DMS79 treated with DMSO at 0.1 percent for 48 hours (cell line): ENCODE data around the gene MACROH2A2.
"Not testable (repeated sequence)": the region's sequence is repeated elsewhere in the genome, so short reads cannot be mapped to it uniquely, and the experiment has no call there.

ENCODE experiments used
- DNase-seq: peaks from one replicate; lab custom pipeline; 2025; lab: John Stamatoyannopoulos, UW

The MACROH2A2 gene

DNA sequence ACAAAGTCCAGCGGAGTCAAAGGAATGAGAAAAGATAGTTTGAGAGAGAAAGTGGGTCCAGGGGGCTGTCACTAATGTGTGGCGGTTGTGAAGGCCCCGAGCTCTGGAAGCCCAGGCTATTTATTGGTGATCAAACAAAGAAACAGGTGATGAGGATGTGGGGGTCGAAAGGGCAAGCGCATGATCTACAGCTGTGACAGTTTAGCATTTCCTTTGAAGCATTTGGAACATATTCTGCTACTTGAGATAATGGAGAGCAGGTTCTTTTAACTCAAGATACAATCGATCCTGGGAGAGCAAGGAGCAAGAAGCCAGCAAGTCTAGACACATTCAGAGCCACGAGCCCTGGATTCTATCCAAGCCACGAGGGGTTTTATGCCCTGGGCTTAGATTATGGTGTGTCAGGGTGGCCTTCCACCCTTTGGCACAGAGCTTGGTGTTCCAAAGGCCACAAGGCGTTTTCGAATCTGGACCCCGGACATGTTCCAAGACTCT, 48.5 kb downstream of the MACROH2A2 start:
- not testable (repeated sequence) for DNase-seq

DNA sequence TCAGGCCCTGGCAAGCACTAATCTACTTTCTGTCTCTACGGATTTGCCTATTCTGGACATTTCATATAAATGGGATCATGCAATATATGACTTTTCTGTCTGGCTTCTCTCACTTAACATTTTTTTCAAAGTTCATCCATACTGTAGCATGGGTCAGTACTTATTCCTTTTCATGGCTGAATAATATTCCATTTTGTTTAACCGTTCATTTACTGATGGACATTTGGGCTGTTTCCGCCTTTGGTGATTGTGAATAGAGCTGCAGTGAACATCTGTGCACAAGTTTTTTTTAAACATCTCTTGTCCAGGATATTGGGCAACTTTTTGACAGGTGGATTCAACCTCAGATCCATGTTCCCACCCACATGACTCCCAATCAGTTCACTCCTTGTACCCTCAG, 49.0 kb downstream of the MACROH2A2 start:
- DNase-seq = no peak

DNA sequence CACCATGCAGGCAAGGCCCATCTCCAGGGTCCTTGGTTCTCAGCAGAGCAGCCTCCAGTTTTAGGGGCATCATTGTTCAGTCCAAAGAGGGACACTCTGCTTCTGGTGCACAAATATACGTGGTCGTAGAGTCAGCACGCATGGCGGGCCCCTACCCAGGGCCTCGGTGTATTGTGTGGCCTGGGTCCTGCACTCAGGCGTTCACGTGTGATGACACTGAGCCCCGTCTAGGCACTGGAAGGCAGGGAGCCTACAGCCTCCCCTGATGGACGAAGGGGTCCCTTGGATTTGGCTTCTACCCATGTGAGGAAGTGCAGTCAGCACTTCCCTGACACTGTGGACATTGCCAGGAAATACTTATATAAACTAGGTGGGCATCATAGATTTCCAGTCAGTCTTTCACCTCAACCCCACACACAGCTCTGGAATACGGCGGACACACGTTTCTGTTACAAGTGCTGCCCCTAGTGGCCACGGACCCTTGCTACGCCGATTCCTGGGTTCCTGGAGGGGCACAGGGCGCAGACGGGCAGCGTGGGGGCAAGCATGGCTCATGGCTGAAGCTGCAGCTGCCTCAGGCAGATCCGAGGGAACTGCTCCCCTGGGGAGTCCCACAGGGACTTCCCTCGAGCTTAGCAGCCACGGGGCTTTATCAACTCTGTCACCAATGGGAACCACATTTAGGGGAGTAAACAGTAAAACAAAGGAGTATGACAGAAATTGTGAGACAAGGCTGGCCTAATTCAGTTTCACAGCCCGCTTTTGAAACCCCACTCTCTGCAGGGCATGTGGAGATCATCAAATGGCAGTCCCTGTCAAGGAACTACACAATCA, 54.5 kb downstream of the MACROH2A2 start:
- no peak for DNase-seq

DNA sequence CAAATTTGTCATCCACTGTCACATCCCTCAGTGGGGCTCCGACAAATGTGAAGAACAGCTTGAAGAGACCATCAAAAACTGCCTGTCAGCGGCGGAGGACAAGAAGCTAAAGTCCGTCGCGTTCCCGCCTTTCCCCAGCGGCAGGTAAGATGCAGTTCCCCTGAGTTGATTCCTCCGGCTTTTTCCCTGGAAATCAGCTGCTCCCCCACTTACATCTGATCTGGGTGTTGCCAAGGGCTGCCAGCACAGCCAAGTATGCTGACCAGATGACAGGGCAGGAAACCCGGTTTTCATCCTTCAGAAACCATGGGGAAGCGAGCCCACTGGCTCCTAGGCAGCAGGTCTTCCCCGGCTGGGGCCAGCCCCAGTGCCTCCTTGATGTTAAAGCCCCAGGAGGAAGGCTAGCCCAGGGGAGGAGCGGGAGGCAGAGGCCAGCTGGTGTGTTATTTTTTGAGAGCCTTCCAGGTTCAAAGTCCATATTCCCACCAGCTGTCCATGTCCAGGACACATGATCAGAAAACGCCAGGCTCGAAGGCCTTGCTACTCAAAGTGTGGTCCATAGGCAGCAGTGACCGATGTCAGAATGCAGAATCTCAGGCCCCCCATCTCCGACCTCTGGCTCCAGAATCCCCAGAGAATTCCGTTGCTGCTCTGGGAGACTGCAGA, 56.6 kb downstream of the MACROH2A2 start:
- DNase-seq = no peak

DNA sequence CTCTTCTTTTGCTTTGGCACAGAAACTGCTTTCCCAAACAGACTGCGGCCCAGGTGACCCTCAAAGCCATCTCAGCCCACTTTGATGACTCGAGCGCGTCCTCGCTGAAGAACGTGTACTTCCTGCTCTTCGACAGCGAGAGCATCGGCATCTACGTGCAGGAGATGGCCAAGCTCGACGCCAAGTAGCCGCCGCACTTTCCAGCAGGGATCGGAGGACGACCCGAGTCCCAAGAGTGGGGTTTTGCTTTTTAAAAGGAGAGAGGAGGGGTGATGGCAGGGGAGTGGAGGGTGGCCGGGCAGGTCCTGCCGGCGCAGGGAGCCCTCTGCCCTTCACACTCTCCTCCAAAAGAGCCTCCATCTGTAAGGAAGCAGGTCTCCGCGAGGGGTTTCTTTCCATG, 58.9 kb downstream of the MACROH2A2 start:
- DNase-seq = no peak

DNA sequence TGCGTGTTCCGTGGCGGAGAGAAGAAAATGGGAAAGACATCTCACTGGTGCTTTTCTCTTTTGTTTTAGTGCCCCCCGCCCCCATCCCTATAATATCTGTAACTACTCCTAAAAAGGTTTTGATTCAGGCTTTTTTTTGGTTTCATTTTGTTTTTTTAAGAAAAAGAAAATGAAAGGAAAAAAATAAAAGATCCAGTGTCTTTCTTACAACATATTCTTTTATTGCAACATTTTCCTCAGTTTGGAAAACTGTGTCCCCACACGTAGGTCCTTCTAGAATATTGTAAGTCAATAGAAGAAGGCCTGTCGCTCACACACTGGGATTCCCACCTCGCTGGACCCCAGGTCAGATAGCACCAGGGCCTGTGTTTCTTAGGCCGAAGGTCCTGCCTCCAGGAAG, 59.4 kb downstream of the MACROH2A2 start:
- DNase-seq = no peak

DNA sequence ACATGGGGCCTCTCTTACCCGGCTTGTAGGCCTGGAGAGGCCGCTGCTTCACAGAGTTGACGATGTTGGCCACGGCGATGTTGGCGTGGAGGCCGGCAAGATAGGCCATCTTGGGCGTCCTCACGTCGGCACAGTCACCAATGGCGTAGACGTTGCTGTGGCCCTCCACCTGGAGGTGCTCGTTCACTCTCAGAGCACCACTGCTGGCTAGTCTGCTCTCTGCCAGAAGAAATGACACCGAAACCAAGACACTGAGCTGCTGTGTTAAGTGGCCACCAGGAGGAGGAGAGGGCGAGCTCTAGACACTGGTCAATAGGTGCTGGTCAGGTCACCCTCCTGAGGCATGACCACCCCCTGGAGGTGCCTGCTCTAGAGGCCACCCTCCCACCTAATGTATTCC, 62.3 kb downstream of the MACROH2A2 start:
- no peak for DNase-seq

DNA sequence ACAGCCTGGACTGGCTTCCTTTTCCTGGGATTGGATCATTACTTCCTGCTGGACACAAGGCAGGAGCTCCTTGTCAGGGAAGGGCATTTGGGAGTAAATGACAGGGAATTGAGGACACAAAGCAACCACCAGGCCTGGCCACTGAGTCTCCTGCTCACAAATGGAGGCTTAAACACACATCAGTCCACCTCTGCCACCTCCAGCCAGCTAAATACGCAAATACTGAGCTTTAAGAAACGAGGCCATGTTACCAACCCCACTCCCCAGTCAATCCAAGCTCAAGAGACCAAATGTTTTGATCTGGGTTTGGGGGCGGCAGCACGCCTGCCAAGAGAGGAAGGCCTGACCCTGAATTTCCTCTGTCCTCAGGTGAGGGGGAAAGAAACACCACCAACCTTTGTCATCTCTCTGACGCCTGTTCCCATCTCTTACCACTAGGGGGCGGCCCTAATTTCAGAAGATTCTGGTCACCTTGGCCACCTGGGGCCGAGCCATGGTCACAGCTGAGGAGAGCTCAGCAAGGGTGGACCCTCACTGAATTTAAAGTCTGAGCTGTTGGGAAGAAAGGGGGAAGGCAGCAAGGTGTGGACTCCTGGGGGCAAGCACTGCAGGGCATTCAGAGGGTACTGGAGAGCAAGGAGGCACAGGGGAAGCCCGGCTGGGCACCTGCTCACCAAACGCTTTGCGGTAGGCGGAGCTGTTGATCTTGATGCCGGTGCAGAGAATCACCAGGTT, 63.5 kb downstream of the MACROH2A2 start:
- no peak for DNase-seq

DNA sequence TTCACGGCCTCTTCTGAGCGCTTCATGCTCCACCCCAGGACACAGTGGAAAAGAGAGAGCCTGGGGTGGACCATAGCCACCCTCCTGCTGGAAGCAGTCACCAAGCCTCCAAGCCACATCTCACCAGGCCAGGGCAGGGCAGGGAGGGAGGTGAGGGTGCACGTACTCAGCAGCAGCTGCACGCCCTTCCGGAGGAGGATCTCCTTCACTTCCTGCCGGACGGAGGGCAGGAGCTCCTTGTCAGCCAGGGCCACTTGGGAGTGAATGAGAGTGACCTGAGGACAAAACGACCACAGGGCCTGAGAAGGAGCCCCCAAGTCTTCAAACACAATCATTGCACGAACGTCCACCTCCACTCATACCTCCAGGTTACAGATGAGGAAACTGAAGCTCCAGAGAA, 65.0 kb downstream of the MACROH2A2 start:
- DNase-seq = no peak

DNA sequence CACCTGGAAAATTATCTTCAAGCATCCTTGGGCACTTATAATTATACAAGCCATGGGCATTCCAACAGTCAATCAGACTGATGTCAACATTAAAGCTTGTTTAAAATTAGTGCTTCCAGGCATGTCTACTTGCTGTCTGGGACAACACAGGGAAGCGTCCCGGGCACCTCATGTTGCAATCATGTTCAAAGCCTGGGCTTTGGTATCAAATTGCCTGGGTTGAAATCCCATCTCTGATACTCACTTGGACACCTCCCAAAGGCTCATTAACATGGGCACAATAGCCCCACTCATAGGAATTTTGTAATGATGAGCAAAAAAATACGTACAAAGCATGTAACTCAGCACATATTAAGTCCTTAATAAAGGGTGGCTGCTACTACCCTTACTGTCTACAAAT, 65.5 kb downstream of the MACROH2A2 start:
- no peak for DNase-seq

DNA sequence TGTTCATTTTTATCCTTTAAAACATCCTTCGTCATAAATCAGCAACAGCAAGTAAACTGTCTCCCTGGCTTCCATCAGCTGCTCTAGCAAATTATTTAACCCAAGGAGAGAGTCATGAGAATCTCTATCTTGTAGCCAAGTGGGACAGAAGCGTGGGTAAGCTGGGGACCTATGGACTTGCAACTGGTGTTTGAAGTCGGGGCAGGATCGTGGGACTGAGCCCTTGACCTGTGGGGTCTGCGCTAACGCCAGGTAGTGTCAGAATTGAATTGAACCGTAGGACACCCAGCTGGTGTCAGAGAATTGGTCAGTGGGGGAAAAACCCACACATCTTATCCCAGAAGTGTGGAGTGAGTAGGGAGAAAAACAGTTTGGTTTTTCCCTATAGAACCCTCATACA, 66.6 kb downstream of the MACROH2A2 start:
- DNase-seq = no peak

DNA sequence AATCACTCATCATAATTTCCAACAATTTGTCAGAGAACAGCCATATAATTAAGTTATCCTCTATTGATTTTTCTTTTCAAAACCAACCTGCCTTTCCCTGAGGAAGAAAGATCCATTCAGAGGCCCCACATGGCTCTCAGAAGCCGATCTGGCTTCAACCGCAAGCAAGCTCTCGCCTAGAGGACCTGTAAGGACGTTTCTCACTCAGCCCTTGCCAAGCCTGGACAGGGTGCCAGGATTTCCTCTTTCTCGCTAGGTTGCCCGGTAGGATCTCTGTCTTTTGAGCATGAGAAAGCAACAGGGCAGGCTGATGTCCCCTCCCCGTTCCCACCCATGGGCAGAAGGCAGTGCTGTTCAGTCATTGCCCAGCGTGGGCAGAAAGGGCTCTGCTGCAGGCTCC, 67.0 kb downstream of the MACROH2A2 start:
- DNase-seq = no peak

DNA sequence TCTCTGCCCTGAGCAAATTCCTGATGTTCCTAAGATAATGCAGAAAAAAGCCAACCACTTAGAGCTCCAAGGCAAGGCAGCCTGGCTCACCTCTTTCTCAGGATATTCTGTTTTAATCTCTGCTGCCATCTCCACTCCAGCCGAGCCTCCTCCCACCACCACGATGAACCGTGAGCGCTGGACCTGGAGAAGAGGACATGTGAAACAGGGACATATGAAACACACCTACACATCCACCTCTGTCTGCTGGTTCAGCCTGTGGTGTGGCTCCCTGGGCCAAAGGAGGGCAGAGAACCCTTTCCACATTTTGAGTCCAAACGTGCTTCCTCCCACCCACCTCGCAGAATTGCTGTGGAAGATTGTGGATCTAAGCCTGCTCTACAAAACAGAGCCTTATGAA, 67.8 kb downstream of the MACROH2A2 start:
- no peak for DNase-seq

DNA sequence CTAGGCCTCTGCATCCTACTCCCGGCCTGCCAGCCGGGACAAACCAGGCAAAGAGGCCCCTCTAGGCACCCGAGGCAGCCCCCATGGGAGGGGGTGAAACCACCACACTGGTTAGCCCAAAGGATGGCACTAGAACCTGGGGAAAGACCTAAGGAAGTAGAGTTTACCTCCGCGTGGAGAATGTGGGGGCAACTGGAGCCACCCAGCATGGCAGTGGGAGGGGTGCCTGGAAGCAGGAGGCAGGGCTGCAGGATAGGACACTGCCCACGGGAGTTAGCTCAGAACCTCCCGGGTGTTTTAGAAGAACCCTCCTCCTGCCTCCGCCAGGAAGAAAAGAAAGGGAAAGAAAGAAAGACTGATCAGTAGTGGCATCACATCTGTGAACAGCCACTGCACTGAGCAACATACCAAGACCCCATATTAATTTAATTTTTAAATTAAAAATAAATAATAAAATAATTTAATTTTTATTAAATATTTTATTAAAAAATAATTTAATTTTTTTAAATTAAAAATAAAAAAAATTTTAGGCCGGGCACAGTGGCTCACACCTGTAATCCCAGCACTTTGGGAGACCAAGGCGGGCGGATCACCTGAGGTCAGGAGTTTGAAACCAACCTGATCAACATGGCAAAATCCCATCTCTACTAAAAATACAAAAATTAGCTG, 68.8 kb downstream of the MACROH2A2 start:
- DNase-seq = no peak

DNA sequence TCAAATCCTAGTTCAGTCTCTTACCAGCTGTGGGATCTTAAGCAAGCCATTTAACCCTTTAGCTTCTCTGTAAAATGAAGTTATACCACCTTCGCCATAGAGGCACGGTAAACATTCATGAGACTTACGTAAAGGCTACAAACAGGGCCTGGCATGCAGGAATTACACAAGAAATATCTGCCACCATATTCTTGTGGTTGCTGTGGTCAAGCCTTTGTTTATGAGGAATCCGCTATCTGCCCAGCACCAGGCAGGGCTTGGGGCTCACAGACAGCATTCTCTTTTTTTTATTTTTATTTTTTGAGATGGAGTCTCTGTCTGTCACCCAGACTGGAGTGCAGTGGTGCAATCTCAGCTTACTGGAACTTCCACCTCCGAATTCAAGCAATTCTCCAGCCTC, 70.1 kb downstream of the MACROH2A2 start:
- DNase-seq = no peak

DNA sequence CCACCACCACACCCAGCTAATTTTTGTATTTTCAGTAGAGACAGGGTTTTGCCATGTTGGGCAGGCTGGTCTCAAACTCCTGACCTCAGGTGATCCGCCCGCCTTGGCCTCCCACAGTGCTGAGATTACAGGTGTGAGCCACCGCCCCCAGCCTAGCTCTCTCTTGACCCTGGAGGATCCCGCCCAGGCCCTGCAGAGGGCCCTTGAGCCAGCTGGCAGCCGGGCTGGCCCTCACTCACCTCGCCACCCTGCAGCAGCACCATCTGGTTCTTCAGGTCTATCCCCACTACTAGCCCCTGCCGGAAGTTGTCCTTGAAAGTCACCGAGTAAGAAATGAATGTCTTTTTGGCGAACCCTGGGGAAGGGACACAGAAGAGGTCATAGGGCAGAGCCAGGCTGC, 70.5 kb downstream of the MACROH2A2 start:
- DNase-seq = not testable (repeated sequence)

DNA sequence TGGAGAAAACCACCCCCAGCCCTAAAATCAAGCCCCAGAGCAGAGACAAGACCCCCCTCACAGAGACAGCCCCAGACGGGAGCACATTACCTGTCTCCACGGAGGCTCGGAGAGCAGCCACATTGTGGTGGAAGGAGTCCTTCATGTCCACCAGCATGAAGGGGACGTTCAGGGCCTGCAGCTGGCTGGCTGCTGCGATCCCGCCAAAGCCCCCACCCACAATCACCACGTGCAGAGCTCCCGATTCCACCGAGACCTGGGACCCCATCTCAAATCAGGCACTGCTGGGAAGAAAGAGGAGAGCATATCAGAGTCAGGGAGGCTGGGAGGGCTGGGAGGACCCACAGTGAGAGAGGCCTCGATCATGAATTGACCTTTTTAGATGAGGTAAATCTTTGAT, 71.2 kb downstream of the MACROH2A2 start:
- DNase-seq = no peak

DNA sequence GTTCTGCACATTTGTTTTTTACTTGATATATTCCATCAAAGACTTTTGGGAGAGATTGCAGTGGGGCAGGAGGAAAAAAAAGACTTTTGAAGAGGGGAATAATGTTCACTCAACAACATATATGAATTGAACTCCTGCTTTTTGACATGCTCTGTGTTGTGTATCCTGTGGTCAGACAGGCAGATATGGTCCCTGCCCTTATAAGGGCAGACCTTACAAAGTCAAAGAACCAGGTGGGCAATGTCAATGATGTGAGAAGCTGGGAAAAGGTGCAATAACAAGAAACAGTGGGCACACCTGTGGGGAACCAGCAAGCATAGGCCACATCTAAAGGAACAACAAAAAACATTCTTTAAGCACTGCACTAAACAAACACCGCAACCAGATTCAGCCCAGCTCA, 71.8 kb downstream of the MACROH2A2 start:
- DNase-seq = no peak

DNA sequence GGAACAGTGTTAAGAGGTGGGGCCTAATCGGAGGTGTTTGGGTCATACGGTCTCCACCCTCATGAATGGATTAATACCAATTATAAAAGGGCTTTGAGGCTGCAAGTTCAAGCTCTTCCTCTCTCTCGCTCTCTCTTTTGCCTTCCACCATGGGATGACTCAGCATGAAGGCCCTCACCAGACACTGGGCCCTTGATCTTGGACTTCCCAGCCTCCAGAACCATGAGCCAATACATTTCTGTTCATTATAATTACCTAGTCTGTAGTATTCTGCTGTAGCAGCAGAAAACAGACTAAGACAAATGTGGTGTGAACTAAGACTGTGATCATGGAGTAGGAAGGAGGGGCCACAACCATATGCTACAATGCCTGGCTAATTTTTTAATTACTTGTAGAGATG, 72.3 kb downstream of the MACROH2A2 start:
- DNase-seq = no peak

DNA sequence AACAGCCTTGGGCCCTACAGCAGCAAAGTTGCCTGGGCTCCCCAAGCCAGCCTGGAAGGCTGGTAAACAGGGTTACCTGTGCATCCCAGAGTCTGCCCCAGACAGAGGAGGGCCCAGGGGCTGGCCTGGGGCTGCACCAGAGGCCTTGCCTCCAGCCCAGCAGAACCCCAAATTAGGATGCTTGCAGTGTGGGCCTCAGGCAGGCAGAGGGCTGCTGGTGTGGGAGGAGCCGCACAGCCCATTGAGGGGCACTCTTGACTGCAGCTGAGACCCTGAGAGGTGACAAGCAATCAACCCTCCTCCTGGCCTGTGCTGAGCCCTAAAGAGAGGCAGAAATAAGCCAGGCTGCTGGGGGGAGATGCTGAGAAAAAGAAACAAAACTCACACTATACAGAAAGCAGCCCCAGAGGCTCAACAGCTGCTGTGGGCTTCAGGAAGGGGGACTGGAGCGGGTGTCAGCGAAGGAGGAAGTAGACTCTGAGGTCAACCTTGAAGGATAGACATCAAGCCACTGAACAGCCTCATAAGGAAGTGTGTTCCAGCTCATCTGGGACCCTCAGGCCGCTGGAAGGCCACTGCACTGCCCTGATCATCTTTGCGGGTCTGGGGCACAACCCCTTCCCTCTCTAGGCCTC, 73.4 kb downstream of the MACROH2A2 start:
- no peak for DNase-seq

DNA sequence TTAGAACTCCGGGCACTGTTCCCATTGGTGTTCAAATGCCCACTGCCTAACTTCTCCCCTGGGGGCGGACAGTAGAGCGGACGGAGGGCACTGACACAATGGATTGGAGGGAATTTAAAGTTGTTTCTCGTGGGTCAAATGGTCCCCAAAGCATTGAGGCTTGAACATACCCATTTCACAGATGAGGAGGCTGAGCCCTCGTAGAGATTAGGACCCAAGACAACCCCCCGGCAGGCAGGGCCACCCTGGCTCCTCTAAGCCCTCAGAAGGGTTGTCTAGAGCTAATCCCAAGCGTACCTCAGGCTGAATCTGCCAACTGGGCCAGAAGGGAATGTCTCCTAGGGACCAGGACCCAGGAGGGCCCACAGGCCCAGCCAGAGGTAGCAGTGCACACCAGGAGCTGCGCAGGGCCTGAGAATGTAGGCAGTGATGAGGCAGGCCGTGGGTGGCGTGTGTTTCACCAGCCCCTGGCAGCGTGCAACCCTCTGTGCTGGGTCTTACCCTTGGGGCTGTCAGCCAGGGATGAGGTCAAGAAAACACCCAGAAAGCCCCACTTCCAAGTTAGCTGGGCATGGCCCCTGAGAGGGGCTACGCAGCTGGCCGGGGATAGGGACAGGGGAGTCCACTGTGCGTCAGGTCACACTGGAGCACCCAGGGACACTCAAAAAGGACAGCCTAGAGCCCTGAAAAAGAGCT, 74.2 kb downstream of the MACROH2A2 start:
- no peak for DNase-seq
